Putamen (tissue), 1 donor: Measurements from ENCODE around the gene ARID1B.

Source experiments
- DNase-seq: peaks from one replicate; pipeline ENCODE4 v3.0.0-alpha.2; 2016; ENCODE audit warnings: low spot score

Gene ARID1B

DNA sequence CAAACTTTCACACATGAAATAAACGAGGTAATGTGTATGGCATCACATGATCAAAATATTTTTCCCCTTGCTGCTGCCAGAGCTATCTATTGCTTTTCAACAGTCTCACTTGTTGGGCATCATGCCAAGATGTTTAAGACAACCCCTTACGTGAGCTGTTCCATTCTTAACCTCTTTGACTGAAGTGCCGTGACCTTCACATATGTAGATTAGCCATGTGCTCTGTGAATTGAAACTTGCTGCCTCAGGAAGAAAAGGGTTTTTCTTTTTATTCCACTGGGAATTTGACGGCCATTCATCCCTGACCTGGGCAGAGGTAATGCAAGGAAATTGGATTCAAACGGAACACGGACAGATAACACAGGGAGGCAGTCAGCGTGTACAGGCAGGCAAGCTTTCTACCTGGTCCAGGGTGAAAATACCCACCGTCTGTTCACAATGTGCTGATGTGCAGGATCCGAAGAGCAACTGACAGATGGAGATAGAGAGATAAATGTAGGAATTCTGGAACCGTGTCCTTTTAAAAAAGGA lies 14.2 kb downstream of the ARID1B start:
- no peak for DNase-seq

DNA sequence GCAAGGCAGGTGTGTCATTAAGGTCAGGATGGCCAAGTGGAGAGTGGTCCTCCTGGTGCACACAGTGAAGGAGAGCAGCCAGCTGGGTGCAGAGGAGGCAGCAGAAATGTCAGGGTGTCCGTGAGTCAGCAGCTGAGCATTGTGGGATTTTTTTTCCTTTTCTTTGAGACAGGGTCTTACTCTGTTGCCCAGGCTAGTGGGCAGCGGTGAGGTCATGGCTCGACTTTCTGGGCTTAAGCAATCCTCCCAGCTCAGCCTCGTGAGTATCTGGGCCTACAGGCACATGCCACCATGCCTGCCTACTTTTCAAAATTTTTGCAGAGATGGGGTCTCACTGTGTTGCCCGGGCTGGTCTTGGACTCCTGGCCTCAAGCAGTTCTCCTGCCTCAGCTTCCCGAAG lies 16.0 kb downstream of the ARID1B start:
- DNase-seq = no peak

DNA sequence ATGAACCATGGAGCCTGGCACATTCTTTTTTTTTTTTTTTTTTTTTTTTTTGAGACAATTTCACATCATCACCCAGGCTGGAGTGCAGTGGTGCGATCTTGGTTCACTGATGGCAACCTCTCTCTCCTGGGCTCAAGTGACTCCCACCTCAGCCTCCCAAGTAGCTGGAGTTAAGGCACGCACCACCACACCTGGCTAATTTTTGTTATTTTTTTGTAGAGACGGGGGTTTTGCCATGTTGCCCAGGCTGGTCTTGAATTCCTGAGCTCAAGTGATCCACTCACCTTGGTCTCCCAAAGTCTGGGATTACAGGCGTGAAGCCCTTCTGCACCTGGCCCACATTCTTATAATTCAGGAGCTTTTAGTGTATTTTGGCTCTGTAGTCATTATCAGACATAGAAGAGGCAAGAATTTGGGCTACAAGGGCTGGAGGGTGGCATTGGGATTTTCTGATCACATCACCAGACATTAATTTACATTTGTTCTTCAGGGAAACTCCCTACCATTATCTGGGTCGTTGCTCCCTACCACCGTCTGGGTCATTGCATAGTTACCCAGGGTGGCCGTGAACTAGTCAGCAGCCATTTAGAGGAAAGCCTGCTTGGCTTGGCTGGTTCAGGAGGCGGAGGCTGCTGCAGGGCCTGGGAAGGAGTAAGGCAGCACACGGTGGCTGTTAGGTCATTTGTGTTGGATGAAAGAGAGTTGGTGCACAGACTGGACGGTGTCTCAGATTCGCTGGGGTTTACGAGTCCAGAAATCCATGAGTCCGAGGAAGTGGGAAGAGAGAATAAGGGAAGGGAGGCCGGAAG lies 17.6 kb downstream of the ARID1B start:
- no peak for DNase-seq

DNA sequence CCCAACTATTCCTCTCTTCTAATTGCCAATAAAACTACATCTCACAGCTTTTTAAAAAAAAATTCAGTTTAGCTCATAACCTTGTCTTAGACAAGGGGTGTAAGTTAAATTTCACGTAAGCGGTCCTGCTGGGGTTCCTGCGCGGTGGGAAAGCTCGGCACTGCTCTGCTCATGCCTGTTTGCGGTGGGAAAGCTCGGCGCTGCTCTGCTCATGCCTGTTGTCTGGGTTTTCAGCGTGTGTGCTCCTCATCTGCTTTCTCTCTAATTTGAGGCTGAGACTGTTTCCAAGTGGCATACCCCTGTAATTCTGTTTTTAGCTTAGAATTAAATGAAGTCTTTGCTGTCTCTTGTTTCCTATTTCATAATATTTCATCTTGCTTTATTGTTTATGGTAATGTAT lies 18.6 kb downstream of the ARID1B start:
- DNase-seq = no peak

DNA sequence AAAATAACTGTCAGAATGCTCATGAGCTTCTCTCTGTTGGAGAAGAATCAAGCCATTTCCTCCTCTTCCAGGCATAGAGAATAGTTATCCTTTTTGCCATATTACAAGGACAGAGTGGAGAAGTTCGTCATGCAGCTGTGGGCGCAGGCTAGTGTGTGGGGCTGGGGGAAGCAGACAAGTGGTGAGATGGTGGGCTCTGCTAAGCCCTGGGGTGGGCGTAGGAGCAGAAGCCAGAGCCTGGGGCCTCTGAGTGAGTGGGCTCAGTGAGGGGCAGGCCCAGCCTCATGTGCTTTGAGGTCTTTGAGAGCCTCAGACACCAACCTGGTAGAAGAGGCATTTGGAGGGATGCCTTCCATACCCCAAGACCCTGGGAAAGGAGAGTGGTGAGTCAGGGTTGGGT lies 19.4 kb downstream of the ARID1B start:
- DNase-seq = no peak

DNA sequence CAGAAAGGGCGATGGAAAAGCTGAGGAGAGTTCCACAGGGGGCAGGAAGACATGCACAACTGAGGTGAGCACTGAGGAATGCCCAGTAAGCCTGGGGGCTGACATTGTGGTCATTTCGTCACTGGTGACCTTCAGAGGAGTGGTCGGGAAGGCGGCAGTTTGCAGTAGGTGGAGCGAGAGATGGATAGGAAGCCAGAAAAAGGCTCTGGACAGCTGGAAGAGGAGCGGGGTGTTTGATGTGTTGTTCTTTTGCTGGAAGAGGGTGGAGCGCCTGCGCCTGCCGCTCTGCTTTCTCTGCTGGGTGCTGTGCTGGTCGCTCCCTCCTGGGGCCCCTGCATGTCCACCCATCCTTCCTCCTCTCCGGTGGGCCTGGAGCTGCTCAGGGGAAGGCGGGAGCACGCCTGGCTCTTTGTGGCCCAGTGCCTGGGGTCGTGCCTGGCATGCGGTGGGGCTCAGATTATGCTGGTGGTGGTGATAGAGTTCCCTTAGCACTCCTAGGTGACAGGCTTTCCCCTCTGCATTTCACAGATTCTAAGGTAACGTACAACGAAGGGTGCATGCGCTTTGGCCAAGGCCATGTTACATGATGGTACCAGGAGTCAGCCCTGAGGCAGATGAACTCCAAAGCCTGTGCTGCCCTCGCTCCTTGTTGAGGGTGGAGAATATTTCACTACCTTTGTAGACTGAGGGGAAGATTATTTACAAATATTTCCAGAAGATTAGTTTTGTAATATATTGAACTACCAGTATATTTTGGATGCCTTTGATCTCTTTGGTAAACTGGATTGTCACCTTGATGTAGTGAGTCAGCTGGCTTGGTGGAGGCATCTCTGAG lies 20.9 kb downstream of the ARID1B start:
- no peak for DNase-seq

DNA sequence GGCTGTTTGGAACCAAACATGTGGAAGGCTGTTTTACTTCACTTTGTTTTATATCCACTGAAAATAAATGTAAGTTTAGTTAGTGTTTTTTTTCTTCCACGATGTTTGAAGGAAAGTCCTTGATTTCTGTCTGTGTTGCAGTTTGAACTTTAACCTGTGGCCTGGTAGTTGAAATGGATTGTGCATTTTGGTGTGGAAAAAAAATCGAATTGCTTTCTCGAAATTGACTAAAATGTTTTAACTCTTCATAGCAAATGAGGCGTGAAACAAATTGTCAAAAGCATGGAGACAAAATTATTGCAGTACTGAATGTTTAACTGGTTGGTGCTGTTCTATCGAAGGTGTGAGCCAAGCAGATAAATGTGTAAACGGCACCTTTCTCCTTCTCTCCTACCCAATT lies 24.5 kb downstream of the ARID1B start:
- no peak for DNase-seq

DNA sequence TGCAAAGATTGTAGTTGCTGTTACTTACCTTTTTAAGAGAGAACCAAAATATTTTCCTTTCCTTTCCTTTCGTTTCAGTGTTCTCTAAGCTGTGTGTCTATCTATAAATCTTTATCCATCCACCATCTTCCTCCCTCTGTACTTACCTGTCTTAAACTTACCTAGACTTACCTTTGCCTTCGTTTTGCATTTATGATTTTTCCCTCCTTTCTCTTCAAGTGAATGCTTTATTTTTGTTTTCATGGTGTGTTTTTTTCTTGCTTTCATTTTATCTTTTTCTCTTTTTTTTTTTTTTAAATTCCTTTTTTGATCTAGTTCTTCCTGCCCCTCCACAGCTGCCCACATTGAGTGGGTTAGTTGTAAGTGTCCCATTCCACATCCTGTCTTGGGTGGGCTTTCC lies 26.2 kb downstream of the ARID1B start:
- no peak for DNase-seq

DNA sequence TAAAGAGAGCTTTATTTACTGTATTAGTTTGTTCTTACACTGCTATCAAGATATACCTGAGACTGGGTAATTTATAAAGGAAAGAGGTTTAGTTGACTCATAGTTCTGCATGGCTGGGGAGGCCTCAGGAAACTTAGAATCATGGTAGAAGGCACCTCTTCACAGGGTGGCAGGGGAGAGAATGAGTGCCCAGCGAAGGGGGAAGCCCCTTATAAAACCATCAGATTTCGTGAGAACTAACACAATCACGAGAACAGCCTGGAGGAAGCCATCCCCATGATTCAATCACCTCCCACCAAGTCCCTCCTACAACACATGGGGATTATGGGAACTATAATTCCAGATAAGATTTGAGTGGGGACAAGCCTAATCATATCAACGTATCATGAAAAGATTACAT lies 27.2 kb downstream of the ARID1B start:
- DNase-seq = no peak

DNA sequence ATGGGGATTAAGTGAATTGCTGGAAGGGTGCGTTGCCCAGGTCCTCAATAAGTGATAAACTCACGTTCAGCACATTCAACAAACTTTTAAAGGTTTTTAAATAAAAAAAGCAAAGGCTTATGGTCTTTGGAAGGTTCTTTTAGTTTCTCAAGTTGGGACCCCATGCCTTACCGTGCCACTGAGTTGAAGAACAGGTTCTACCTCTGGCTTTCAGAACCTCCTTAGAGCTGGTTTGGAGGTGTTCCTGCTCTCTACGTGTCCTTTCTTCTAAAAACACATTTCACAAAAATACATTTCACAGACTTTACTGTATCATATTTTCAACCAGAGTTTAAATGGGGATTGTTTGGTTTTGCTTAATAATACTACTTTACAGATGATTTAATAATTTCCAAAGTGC lies 29.0 kb downstream of the ARID1B start:
- no peak for DNase-seq

DNA sequence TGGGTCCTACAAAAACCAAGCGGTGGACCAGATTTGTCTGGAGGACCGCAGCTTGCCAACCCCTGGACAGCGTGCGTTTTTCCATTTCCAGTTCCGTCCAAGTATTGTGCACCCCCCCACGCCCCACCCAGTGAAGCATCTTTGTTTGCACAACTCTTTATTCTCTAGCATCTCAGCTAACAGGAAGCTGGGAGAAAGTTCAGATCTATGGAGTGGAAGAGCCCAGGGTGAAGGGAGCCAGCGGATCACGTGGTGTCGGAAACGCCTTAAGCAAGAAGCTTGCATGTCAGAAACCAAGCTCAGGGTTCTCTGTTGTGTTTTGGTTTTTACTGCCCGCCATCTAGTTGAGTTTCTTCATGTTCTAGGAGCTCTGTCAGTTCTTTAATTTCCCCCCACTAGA lies 29.9 kb downstream of the ARID1B start:
- DNase-seq = no peak

DNA sequence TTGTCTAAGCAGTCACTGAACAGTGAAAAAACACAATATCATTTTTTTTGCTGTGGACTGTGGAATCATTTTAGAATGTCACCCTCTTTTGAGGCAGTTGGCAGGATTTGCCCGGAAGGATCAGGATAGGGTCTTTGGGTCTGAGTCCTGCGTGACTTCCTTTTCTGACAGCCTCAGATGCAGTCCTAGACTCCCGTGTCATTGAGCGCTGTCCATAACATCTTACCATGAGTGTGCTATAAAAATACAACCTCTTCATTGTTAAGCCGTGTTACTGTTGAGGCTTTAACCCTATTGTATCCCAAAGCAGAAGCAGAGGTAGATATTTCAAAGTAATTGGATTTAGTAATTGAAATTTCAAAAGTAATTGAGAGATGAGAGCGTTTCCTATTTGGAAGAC lies 30.6 kb downstream of the ARID1B start:
- no peak for DNase-seq

DNA sequence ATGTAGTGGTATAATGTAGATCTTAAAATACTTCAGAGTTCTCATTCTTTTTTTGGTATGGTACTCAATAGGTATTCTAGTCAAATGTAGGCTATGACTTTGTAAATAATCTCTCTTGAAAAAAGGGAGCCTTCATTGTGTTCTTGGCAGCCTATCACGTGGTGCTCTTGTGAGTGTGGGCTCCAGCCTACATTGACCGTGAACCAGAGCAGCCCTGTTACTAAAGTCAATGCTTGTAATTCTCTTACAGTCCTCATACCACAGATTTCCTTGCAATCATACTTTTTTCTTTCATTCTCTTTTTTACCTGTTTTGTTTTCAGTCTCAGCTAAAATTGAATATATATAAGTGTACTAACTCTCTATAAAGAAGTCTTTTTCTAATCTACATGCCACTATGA lies 31.1 kb downstream of the ARID1B start:
- DNase-seq = peak; percentile 71

DNA sequence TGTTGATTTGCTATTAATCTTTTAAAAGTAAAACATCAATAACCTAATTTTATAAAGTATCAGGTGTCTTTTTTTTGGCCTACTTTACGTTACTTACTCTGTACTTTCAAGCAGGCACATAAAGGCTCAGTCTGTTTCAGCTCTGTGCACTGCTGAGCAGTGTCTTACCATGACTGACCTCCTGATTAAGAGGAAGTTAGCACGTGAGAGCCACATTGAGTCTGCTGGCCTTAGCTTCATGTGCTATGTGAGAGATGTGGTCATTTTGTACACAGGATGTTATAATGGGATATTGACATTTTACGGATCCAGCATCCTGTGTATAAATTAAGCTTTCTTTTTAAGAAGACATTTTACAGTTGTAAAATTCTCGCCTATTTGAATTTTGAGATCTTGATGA lies 31.9 kb downstream of the ARID1B start:
- no peak for DNase-seq

DNA sequence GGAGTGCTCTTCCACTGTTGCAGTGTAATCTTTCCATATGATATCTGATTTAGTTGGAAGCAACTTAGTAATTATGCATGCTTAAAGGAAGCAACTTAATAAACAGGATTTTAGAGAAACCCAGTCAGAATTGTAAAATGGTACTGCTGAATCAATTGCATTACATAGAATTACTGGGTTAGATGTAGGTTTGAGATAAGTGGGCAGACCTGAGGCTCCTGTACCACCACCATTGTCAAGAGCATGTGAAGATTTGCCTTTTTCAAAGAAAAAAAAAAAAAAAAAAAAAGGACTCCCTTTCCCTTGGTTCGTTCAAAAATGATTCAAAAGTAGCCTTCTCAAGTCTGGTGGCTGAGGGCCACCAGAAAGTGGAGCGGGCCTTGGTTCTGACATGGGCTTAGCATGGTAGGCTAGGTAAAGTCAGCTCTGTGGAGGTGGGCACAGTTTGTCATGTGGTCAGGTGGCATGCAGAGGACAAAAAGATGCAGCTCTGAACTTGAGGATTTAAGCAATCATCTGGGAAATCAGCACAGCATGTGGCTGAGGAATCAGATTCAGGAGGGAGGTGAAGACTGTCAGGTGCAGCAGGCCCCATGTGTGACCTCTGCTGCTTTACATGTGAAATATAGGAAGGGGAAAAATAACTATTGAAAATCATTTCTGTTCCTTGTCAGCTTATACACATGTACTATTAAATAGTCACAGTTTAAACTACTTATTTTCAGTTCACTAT lies 32.4 kb downstream of the ARID1B start:
- DNase-seq = no peak

DNA sequence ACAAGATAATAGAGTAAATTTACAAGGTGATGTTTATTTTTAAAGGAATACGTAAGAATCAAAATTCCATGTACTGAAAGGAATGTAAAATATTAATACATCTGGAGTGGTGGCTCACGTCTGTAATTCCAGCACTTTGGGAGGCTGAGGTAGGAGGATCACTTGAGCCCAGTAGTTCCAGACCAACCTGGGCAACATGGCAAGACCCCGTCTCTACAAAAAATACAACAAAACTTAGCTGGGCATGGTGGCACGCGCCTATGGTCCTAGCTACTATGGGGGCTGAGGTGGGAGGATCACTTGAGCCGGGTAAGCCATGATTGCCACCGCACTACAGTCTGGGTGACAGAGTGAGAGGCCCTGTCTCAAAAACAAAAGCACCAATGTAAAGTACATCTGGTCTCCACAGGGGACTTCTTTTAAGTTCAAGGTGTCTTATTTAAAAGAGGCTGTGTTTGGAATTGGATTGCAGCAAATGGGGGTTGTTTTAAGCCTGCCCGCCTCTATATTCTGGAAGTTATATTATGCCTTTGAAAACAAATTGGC lies 36.9 kb downstream of the ARID1B start:
- no peak for DNase-seq

DNA sequence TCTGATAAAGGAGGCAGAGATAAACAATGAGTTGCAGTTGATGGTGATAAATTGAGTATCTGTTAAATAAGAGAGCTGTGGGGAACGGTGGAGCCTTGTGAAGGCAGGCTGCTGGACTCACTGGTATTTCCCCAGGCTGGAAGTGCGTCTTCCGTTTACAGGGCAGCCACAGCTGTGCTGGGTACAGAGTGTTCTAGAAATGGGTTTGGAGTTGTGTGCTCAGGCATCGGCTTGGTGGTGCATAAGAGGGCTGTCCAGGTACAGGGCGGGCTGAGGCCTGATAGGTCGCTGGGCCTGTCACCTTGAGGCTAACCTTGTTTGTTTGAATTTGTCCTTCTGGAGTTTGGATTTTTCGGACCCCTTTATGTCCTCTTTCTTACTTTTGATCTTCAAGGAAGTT lies 39.3 kb downstream of the ARID1B start:
- no peak for DNase-seq

DNA sequence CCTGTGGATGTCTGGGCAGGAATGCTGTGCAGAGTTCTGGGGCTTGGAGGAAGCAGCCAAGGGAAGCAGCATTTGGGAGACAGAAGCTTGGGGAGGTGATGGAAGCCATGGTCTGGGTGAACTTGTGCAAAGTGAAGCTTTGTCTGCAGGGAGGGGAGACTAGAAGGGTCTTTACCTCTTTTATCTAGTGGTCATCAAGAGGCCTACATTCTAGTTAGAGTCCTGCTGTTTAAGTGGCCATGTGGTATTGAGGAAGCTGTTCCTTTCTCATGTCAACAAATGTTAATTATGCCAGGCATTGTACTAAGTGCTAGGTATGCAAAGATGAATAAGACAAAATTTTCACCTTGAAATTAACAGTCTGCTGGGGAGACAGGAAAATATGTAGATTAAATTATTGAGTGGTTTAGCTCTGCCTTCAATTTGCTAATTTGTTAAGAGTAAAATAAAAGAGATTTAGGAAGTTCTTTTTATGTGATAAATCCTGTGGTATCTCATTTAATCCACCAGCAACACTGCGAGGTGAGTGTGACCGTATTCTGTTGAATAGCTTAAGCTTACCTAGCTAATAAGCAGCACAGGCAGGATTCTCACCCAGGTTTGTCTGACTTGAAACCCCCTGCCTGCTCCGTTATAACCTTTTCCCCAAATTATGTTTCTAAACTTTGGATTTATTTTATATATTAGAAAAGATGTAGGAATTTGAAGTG lies 43.1 kb downstream of the ARID1B start:
- DNase-seq = no peak

DNA sequence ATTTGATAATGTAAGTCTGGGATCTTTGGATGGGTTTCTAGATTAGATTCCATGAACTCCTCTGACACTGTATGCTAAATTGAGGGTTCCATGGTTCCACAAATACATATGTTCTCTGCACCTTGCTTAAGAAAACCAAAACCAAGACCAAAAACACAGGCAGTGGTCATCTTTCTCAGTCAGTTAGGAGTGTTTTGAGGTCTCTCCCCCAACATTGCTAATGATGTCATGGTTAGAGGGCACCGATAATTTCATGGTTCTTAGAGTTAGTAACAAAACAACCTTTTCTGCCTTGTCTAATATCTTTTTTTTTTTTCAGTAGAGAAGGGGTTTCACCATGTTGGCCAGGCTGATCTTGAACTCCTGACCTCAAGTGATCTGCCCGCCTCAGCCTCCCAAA lies 44.5 kb downstream of the ARID1B start:
- DNase-seq = no peak

DNA sequence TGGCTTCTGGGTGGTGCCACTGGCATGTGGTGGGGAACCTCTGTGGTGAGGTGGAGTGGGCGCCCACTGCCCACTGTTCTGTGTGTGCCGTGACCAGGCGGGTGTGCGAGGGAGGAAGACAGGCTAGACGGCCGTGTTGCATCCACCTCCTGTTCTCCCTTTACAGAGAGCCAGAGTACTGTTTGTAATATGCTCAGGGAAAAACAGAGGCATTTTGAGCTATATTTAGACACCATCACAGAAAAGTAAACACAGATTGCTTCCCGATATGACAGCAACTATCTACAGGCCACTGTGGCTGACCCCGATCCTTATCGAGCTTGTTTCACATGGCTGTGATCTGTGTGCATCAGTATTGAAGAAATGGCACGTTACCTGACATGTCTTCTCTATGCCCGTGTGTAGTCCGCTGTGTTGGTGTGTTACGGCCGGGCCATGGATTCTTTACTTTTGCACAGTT lies 45.6 kb downstream of the ARID1B start:
- DNase-seq = no peak

DNA sequence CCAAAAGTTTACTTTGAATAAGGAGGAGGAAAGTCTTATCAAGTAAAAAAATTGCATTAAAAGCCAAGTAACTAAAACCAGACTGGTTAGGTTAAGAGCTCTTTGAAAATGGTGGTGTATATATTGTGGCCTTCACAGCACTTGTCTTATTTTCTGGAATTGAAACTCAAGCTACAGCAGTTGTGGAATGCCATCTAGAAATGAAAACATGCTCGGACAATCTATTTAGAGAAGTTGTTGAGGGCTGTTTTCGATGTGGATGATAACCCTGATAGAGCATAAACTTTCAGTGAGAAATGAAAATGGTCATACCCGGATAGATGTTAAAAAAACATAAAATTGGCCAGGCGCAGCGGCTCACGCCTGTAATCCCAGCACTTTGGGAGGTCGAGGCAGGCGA lies 47.0 kb downstream of the ARID1B start:
- DNase-seq = no peak

DNA sequence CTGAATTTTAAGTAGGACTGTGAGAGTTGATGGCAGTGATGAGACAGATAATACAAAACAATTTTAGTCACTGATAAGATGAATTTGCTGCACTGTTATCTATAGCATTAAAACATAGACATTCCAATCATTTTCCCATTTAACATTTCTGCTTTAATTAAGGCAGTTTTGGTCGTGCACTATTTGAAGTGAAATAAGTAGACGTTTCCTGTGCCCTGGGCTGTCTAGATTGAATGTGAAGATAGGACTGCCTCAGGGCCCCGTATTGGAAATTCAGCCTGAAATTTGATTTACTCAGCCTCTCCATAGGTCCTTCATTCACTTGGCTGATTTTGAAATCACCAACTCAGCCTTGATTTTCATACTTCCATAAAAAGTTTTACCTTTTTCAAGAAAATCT lies 48.3 kb downstream of the ARID1B start:
- DNase-seq = no peak
